ENCODE results near the gene WDR18.

DNA sequence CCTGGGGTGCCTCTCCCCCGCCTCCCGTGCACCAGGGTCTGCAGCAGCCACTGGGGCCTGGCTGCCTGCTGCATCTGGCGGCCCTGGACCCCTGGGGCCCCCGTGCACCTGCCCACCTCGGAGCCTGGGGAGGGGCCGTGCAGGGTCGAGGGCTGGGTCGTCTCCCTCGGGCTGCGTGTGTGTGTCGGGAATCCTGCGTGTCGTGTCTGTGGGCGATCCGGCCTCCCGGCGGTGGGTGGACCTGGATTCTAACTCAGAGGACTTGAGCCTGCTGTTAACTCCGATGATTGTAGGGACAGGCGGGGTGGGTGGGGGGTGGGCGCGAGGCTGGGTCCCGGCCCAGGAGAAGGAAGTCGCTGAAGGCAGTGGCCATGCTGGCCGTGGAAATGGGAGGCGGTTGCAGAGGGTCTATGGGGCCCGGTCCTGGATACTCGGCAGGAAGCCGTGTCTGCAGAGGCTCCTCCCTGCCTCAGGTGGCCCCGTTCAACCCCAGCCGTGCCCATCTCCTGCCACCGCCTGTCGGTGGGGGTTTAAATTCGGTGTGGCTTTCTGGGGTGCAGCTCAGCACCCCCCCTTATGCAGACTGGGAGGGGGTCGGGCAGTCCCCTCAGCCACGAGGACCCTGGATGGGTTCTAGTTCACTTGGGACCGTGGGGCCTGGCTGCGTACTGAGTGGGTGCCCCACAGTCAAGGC lies 9.4 kb upstream of the WDR18 start:
- TF ChIP-seq, protein P1, sequence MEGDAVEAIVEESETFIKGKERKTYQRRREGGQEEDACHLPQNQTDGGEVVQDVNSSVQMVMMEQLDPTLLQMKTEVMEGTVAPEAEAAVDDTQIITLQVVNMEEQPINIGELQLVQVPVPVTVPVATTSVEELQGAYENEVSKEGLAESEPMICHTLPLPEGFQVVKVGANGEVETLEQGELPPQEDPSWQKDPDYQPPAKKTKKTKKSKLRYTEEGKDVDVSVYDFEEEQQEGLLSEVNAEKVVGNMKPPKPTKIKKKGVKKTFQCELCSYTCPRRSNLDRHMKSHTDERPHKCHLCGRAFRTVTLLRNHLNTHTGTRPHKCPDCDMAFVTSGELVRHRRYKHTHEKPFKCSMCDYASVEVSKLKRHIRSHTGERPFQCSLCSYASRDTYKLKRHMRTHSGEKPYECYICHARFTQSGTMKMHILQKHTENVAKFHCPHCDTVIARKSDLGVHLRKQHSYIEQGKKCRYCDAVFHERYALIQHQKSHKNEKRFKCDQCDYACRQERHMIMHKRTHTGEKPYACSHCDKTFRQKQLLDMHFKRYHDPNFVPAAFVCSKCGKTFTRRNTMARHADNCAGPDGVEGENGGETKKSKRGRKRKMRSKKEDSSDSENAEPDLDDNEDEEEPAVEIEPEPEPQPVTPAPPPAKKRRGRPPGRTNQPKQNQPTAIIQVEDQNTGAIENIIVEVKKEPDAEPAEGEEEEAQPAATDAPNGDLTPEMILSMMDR (IDR thresholded peaks at IDR 0.05) = no peak
- no peak for TF ChIP-seq POLR2A (IDR thresholded peaks at IDR 0.05)

All from upper lobe of left lung (tissue), 4 donors.